ENCODE data around the gene LIPN. TPM values are rescaled to one million over a fixed set of nuclear protein-coding genes. Genes with fewer than 3 reads are reported as not detected.

Gene LIPN
- total RNA-seq, 3 donors from 2014 or later: not detected

- H3K4me3 ChIP-seq: no peak overlapping the region
- ATAC-seq: no peak
- intact Hi-C loops (cut with DNase I, micrococcal nuclease): no loop called here
- H3K9me3 ChIP-seq: no peaks in the 10 kb centered on the region
- H3K4me1 ChIP-seq (ENCODE audit: low read depth): no peaks in the 10 kb centered on the region
- no peak for DNase-seq
- no peaks in the 10 kb centered on the region for H3K36me3 ChIP-seq (ENCODE audit: low read depth)
- TF ChIP-seq, protein P1, sequence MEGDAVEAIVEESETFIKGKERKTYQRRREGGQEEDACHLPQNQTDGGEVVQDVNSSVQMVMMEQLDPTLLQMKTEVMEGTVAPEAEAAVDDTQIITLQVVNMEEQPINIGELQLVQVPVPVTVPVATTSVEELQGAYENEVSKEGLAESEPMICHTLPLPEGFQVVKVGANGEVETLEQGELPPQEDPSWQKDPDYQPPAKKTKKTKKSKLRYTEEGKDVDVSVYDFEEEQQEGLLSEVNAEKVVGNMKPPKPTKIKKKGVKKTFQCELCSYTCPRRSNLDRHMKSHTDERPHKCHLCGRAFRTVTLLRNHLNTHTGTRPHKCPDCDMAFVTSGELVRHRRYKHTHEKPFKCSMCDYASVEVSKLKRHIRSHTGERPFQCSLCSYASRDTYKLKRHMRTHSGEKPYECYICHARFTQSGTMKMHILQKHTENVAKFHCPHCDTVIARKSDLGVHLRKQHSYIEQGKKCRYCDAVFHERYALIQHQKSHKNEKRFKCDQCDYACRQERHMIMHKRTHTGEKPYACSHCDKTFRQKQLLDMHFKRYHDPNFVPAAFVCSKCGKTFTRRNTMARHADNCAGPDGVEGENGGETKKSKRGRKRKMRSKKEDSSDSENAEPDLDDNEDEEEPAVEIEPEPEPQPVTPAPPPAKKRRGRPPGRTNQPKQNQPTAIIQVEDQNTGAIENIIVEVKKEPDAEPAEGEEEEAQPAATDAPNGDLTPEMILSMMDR (IDR thresholded peaks at IDR 0.05): no peak
Measured at GRCh38 chr10:88783724-88784123, 23.9 kb downstream of the LIPN start.

DNA sequence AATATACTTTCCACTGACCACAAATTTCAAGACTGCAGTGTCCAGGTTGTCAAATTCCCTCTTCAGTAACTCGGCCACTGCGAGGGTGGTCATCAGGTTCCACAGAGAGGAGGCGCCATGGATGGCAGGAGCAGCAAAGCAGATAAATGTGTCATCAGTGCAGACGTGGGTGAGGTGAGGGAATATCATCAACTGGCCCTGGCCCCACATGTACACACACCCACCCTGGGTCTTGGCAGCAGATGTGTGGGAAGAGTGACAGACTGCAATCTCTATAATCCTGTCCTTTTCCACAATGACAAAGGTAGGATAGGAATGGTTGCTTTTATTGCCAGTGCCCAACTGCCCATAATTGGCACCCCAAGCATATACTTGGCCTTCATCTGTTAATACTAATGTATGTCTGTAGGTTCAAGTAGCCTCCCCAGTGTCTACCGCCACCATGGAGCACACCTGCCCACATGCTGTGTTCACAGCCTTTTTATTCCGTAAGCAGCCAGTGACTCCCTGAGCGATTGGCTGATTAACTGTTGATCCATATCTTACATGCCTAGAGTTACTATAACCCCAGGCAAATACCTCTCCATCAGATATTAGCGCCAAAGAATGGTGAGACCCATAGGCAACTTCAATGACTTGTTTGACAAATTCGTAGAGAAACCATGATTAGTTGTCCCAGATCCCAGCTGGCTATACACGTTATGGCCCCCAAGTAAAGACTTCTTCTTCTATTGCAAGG, 26.4 kb downstream of the LIPN start:
- TF ChIP-seq, protein P1 (IDR thresholded peaks at IDR 0.05): no peak

GRCh38 chr10:88787463-88787862, 27.6 kb downstream of the LIPN start:
- Histone ChIP-seq H3K4me3 (no peak overlapping the region), H3K9me3 (no peaks in the 10 kb centered on the region), H3K36me3 (ENCODE audit: low read depth) (no peaks in the 10 kb centered on the region), H3K4me1 (ENCODE audit: low read depth) (no peaks in the 10 kb centered on the region)
- ATAC-seq: no peak
- TF ChIP-seq, protein P1 (IDR thresholded peaks at IDR 0.05): no peak
- DNase-seq: no peak
- intact Hi-C loops (cut with DNase I, micrococcal nuclease): no loop called here

More for the DNA sequence above, 26.4 kb downstream of the LIPN start:
- no peaks in the 10 kb centered on the region for H3K4me1 ChIP-seq (ENCODE audit: low read depth)
- DNase-seq (no peak), ATAC-seq (no peak)
- H3K4me3 ChIP-seq: no peak overlapping the region
- no peaks in the 10 kb centered on the region for H3K9me3 ChIP-seq
- H3K36me3 ChIP-seq (ENCODE audit: low read depth): no peaks in the 10 kb centered on the region
- intact Hi-C loops (cut with DNase I, micrococcal nuclease): no loop called here

- intact Hi-C loops (cut with DNase I, micrococcal nuclease): no loop called here
Measured at GRCh38 chr10:88788924-88789323, 29.1 kb downstream of the LIPN start.

GRCh38 chr10:88791924-88792323, 32.1 kb downstream of the LIPN start:
- DNase-seq (peak in 2 of 3 donors; percentile 16 to 20), ATAC-seq (peak; percentile 65)
- no peaks in the 10 kb centered on the region for H3K9me3 ChIP-seq
- no peak overlapping the region for H3K4me3 ChIP-seq
- no peaks in the 10 kb centered on the region for H3K36me3 ChIP-seq (ENCODE audit: low read depth)
- TF ChIP-seq, protein P1 (IDR thresholded peaks at IDR 0.05): no peak
- no peaks in the 10 kb centered on the region for H3K4me1 ChIP-seq (ENCODE audit: low read depth)
- intact Hi-C loops (cut with DNase I, micrococcal nuclease): loop anchor here in 1 of 2 donors (5.0 kb wide), 1 partner anchor 105 kb away; no protein-coding TSS in a partner anchor

More at GRCh38 chr10:88788924-88789323, 29.1 kb downstream of the LIPN start:
- Histone ChIP-seq H3K36me3 (ENCODE audit: low read depth) (no peaks in the 10 kb centered on the region), H3K4me1 (ENCODE audit: low read depth) (no peaks in the 10 kb centered on the region), H3K9me3 (no peaks in the 10 kb centered on the region), H3K4me3 (no peak overlapping the region)
- ATAC-seq (no peak), DNase-seq (no peak)
- TF ChIP-seq, protein P1 (IDR thresholded peaks at IDR 0.05): no peak

Measured in mucosa of descending colon (tissue), 3 donors.